HG03280 (cell line): Measurements from ENCODE around the gene EPHB2.

Experiments
- ATAC-seq: cut with Tn5 transposase; IDR thresholded peaks from one replicate; pipeline ENCODE4 v1.9.1; 2021; ENCODE audit warnings: mild to moderate bottlenecking, moderate library complexity; ENCODE audit not compliant: unreplicated experiment

Gene EPHB2

DNA sequence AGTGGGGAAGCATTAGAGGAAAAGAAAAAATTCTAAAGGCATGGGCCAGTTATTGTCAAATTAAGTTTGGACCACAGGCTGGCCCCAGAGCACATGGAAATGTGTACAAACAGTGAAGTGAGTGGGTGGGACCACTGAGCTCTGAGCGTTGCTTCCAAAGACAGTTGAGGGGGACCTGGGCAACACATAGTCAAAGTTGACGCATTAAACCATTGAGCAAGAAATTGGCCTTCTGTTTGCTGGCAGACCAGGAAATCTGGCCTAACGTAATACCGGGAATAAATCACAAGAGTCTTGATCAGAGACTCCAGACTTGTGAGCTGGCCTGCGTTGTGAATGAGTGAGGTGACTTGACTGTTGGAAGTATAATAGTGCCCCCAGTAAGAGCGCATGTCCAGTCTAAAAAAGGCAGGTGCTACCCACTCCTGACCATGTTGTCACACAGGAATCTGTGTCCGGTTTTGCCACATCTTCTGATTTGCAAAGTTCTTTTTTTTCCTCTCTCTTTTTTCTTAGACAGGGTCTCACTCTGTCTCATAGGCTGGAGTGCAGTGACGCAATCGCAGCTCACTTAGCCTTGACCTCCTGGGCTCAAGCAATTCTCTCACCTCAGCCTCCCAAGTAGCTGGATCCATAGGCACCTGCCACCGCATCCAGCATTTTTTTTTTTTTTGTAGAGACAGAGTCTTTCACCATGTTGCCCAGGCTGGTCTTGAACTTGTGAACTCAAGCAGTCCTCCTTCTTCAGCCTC lies 10.7 kb downstream of the EPHB2 start:
- ATAC-seq, result no peak

DNA sequence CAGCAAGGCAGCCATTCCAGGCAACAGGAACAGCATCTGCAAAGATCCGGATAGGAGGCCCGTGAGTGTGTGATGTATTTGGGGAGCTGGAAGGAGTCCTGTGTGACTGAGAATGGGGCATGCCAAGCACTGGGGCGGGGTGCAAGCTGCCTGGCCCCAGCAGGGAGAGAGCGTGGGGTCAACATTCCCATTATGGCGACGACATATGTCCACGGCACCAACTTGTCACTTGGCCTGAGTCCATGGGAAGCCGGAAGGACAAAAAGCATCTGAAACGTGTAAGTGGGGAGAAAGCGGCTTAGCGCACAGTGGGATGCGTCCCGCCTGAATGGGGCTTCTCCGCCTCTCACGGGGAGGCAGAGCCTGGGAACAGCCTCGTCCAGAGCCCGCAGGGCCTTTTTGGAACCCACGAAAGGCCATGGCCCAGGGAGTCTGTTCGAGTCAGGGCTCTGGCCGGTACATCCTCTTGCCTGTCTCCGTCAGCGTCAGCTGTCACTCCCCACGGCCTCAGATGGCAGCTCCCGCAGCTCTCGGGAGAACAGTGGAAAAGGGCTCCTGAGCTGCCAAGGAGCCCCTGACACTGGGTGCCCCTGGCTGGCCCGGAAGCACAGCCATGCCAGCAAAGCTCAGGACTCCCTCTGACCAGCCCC lies 12.4 kb downstream of the EPHB2 start:
- no peak for ATAC-seq

GRCh38 chr1:22727873-22728272 lies 17.2 kb downstream of the EPHB2 start:
- no peak for ATAC-seq

DNA sequence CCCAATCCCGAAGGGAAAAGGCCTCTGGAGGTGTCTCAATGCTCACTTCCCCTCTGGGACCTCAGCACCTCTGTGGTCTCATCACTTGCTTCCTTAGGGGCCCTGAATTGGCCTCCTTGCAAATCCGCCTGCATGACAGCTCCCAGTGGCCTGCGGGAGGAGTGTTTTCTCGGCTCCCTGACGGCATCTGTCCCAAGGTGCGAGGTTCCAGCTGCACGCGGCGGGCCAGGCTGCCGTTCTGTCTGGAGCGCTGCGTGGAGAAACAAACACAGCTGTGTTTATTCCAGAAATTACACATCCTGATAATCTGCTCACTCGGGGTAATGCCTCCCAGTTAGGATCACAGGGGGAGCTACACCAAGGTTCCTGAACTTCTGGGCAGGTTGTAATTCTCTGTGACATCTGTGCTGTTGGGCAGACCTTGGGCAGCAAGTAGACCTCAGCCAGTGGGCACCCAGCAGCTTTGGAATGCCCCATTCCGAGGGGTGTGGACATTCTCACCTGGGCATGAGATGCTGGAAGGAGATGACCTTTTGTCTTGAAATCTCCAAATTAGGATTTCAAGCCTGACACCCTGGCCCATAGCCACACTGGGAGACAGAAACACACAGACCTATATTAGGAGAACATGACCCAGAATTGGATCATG lies 18.2 kb downstream of the EPHB2 start:
- no peak for ATAC-seq

DNA sequence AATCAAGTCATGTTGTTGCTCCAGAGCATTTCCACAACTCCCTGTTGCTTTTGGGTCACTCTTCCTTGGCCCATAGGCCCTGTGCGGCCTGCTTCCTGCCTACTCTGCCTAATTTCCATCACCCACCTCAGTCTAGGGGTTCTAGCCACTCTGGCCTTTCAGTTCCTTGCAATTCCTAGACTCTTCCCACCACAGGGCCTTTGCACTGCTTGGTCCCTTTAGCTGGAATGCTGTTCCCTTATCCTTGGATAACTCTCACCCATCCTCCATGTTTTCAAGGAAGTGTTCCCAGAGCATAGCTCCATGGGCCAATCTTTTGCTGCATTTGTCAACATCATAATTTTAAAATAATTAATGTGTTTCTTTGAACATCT lies 18.7 kb downstream of the EPHB2 start:
- ATAC-seq, result no peak

DNA sequence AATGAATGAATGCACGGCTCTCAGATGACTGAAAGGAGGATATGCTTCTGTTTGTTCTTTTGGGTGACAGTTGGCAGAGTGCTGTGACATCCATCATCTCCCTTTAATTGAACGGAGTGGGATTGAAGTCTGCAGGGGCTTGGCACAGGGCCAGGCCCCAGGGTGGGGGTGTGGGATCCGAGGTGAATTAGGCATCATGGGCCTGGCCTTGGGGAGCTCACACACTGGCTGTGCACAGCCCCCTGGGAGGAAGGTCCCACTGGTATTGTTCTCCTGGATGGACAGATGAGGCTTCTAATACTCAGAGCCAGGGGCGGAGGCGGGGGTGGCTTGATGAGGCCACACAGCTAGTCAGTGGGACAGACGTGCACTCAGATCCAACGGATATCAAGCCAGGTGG lies 19.3 kb downstream of the EPHB2 start:
- ATAC-seq, result no peak

GRCh38 chr1:22731924-22732720 lies 21.5 kb downstream of the EPHB2 start:
- ATAC-seq, result no peak

- no peak for ATAC-seq
Observed at GRCh38 chr1:22733643-22734042, 23.0 kb downstream of the EPHB2 start.

- ATAC-seq, result no peak
Observed at GRCh38 chr1:22736501-22737080, 26.0 kb downstream of the EPHB2 start.

- no peak for ATAC-seq
Observed at GRCh38 chr1:22737374-22738068, 26.9 kb downstream of the EPHB2 start.

DNA sequence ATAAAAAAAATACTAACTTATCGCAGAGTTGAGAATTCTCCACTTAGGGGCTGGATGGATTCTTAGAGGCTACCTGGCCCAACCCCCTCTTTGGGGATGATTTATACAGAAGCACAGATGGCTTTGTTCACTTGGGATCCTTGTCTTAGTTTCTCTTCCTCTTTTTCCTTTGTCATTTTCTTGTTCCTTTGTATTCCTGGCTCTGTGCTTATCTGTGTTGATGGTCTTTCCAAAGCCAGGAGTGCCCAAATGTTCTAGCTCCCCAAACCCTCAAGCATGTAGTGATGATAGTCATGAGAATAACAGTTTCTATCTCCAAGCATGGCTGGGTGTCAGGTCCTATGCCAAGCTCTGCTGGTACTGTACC lies 27.4 kb downstream of the EPHB2 start:
- no peak for ATAC-seq

GRCh38 chr1:22738522-22738921 lies 27.9 kb downstream of the EPHB2 start:
- ATAC-seq, result no peak

DNA sequence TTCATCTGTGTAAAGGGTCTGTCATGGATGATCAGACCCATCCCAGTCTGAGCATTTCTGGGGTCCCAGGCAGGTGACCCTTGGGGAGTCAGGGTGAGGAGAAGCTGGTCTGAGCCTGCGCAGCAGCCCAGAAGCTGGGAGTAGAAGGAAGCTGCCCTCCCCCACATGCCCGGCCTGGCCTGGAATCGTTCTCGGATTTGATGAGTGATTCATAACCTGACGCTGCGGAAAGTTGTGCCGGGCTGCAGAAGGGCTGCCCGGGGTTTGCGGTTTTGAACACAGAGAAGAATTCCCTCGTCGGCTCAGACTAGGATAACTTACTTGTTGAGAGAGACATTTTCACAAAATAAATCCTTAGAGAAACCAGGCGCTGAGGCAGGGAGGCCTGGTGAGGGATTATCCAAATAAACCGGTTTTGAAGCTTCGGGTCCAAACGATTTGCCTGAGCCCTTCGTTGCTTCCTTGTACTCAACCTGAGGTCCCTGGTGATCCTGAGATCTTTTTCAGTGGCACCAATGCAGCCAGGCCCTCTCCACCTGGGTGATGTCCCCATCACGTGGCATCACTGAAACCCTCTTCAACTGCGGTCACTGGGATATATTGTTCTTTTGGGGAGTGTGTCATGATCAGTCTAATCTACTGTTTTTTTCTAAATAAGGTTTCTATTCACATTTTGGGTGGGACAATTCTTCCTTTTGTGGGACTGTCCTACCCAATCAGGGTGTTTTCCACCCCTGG lies 29.2 kb downstream of the EPHB2 start:
- ATAC-seq, result no peak

- no peak for ATAC-seq
Observed at GRCh38 chr1:22741118-22741517, 30.5 kb downstream of the EPHB2 start.

DNA sequence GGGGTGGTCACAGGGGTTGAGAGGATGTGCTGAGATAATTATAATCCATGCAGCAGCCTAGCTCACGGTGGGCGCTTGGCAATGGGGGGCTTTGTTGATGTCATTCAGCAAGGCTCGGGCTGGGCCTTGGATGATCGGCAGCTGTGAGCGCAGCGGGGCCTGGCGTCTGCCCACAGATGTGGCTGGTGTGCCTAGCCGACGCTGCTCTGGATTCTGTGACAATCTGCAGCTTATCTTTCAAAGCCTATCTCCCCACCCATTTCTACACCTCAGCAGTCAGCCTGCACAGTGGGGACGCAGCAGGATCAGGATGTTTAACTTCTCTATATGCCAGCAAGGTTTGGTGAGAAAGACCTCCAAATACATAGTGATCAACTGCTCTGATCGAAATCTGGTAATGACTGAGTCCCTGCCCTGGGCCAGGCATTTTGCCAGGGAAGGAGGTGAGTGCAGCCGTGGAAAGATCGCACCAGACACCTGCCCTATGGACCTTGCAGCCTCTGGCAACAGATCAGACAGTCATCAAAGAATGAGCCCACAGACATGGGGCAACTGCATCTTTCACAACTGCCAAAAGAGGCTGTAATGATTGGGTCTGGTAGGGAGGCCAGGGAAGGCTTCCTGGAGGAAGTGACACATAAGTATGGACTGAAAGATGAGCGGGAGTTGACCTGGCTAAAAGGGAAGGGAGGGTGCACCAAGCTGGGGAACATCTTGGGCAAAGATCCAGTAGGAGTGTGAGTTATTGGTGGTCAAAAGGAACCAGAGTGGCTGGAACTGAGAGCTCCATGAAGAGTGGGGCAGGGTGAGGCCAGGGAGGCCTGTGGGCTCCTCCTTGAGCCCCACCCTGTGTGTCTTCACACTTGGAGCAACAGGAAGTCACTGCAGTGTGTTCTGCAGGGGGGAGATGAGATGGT lies 35.3 kb downstream of the EPHB2 start:
- no peak for ATAC-seq

DNA sequence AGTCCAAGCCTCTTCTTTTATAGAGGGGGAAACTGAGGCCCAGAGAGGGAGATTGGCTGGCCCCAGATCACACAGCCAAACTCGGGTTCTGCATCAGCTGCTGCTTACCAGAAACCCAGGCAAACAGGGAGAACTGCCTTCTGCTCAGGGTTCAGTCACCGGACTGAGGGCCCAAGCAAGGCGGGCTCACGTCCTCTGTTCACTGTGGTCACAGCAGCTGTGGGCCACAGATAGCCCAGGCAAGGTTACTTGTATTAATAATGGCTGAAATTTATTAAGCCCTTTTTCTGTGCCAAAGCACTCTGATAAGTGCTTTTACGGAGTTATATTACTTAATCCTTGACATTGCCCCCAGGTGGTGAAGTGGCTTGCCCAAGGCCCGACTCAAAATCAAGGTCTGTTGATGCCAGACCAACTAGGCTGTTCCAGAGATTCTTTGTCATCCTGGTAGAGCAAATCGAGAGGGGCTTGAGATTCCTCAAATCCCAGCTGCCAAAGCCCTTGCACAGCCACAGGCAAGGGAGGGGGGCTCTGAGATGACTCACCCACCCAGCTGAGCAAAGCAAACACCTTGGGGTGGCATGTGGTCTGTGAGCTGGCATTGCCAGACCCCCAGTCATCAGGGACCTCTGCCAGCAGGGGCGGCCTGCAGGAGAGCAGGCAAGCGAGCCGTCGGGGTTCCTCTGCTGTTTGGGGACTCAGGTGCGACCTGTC lies 36.5 kb downstream of the EPHB2 start:
- ATAC-seq, result no peak

DNA sequence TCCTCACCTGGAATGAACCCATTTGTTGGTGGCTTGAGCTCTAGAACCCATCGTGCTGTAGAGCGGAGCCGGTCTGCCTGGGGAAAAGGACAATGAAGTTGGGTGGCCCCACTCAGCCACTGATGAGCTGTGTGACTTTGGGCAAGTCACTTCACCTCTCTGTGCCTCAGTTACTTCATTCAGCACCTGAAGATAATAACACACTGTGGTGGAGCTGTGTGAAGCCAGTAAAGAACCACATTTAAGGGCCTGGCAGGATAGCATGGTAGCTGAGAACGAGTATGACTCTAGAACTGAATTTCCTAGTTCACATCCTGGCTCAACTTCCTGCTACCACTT lies 37.1 kb downstream of the EPHB2 start:
- ATAC-seq, result no peak

- no peak for ATAC-seq
Observed at GRCh38 chr1:22749503-22749902, 38.9 kb downstream of the EPHB2 start.
